GM13976 (cell line): ENCODE data around the gene WDR86.

Source experiments
- DNase-seq: peaks from one replicate; pipeline ENCODE4 v3.0.0; 2012; ENCODE audit warnings: low spot score
- in situ Hi-C: fragments of 300-500 bp; cut with MboI; formaldehyde crosslinking; loops from one replicate; pipeline ENCODE4 v1.12.0; 2022; ENCODE audit warnings: low sequenced_read_pairs, mixed read lengths, inconsistent platforms; ENCODE audit not compliant: unreplicated experiment
- TF ChIP-seq, protein P1 (sequence below): IDR thresholded peaks from 2 replicates; pipeline ENCODE4 v1.5.1; 2012; ENCODE audit warnings: borderline replicate concordance, mild to moderate bottlenecking; ENCODE audit not compliant: insufficient read depth; ENCODE audit errors: extremely low read depth, missing control alignments, control extremely low read depth

WDR86 gene

DNA sequence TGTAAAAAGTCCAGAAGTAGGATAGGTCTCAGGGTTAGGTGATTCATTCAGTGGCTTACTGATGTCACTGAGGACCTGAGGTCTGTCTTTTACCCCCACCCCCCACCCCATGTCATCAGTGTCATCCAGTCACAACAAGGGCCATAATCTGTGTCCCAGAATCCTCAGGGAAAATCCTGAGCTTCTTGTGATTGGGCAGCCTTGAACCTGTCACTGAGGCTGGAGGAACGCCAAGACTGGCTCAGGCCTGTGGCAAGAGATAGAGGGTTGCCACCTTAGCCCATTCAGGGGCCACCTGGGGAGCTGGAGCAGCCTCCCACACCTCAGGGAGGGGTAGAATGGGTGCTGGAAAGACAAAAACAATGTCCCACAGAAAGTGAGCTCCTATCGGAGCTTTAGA, 38.6 kb downstream of the WDR86 start:
- no peak for DNase-seq
- TF ChIP-seq, protein P1, sequence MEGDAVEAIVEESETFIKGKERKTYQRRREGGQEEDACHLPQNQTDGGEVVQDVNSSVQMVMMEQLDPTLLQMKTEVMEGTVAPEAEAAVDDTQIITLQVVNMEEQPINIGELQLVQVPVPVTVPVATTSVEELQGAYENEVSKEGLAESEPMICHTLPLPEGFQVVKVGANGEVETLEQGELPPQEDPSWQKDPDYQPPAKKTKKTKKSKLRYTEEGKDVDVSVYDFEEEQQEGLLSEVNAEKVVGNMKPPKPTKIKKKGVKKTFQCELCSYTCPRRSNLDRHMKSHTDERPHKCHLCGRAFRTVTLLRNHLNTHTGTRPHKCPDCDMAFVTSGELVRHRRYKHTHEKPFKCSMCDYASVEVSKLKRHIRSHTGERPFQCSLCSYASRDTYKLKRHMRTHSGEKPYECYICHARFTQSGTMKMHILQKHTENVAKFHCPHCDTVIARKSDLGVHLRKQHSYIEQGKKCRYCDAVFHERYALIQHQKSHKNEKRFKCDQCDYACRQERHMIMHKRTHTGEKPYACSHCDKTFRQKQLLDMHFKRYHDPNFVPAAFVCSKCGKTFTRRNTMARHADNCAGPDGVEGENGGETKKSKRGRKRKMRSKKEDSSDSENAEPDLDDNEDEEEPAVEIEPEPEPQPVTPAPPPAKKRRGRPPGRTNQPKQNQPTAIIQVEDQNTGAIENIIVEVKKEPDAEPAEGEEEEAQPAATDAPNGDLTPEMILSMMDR, result no peak
- in situ Hi-C loops, result no loop called here

DNA sequence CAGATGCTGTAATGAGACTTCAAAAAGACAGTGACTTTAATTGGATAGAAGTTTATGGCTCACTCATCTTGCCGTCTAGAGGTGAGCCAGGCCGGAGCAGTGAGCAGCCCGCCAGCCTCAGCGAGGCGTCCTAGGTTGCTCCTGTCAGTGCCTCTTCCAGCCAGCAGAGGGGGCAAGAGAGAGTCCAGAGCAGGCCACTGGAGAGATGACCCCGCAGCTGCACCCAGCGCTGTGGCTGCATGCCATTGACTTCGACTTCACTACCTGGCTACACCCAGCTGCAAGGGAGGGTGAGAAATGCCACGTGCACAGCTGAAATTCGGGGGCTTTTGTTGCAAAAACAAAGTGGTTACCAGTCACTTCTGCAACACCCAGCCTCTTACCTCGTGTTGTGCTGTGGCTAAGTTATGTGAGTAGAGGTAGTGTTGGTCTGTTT, 41.7 kb downstream of the WDR86 start:
- TF ChIP-seq, protein P1, result peak; percentile 76
- peak; percentile 85 for DNase-seq
- in situ Hi-C loops, result loop anchor here (10.0 kb wide), 1 partner anchor 77 kb away; the partner anchor contains the start of gene CRYGN

DNA sequence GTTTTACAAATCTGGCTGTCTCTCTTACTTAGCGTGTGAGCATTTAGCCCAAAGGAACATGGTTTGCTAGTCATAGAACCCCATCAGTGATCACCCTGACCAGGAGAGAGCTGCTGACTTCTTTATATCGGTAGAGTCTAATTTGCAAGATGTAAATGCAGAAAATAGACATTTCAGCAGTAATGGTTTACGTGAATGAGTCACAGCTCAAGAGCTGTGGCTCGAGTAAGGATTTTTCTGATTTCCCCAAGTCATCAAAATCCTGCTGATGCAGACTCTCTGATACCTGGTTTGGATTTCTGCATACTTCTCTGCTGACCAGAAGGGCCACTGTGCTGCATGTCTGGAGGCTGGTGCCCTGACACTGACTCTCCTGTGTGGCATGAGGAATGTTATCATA, 42.6 kb downstream of the WDR86 start:
- no peak for DNase-seq
- TF ChIP-seq, protein P1, result no peak
- in situ Hi-C loops, result loop anchor here (10.0 kb wide), 1 partner anchor 78 kb away; the partner anchor contains the start of gene CRYGN

DNA sequence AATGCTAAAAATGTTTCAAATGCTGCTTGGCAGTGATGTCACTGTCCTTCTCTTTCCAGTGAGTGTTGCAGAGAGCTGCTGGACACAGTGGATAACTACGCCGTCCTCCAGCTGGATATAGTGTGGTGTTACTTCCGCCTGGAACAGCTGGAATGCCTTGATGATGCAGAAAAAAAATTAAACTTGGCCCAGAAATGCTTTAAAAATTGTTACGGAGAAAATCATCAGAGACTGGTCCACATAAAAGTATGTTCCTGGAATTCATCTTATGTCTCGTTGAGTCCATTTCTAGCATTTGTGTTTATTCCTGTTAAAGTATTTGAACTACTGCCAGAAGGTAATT, 43.0 kb downstream of the WDR86 start:
- no peak for DNase-seq
- in situ Hi-C loops, result loop anchor here (10.0 kb wide), 1 partner anchor 78 kb away; the partner anchor contains the start of gene CRYGN

DNA sequence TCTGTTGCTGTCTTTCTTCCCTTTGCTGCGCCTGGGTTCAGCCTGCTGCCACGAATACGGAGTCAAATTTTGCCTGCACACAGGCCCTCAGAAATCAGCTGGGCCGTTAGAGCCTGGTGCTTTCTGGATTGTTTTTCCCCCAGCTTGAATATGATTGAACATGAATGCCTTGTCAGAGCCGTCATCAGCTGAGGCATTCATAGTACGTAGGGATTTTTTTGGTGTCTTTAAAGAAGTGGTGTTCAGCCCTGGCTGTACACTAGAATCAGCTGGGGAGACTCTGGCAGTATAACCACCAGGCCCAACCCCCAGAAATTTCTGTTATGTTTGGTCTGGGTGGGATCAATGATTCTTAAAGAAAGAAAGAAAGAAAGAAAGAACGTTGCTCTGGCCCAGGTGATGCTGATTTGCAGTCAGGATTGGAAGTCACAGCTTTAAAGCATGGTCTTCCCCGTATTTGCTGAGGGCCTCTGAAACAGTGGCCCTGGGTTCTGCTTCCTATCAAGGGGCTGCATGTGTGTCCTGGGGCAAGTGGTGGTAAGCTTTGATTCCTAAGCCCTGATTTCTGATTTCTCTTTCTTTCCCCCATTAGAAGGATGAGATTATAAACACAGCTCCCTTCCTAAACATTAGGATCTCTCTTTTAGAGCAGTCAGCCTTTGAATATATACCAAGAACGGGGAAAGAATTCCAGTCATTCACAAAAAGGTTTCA, 43.5 kb downstream of the WDR86 start:
- TF ChIP-seq, protein P1, result no peak
- DNase-seq, result no peak
- in situ Hi-C loops, result loop anchor here (10.0 kb wide), 1 partner anchor 78 kb away; the partner anchor contains the start of gene CRYGN

More for the DNA sequence above, 43.0 kb downstream of the WDR86 start:
- TF ChIP-seq, protein P1, result no peak

DNA sequence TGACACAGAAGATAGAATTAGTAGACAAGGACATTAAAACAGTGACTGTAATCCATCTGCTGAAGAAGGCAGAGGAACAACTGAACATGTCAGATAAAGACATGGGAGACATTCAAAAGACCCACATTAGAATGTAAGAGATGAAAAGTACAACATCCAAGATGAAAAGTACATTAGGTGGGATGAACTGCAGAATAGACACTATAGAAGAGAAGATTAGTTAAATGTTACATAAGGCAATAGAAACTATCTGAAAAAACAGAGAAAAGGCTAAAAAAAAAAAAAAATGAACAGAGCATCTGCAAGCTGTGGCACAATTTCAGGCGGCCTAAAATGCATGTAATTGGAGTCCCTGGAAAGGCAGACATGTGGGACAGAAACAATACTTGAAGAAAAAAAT, 46.7 kb downstream of the WDR86 start:
- in situ Hi-C loops, result loop anchor here (10.0 kb wide), 1 partner anchor 82 kb away; the partner anchor contains the start of gene CRYGN
- TF ChIP-seq, protein P1, result no peak
- DNase-seq, result no peak
